Measurements from ENCODE around the gene EXTL1.

EXTL1 gene

DNA sequence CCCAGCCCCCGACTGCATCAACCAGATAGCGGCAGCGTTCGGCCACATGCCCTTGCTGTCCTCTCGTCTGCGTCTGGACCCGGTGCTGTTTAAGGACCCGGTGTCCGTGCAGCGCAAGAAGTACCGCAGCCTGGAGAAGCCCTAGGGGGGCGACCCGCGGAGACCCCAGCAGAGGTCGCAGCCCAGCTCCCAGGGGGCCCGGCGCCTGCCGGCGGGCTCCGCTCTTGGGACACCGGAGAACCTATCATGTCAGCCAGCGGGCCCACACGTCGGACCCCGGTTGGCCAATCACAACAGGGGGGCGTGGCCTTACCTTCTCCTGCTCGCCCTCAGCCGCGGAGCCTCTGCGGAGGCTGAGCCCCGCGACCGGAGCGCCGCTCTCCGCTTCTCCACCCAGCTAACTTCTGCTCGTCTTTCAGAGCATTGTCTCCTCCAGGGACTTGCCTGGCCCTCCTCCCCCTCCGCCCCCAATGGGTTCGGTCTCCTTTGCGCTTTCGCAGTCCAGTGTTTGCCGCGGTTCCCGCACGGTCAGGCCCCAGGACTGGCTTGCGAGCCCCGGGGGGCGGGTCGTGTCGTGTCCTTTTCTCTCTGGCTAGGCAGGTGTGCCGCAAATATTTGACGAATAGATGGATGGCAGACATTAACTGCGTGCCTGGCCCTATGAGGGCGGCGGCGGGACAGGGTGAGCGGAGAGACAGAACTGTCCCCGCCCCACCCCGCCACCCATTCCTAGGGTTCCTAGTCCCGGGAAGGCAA lies 13.8 kb downstream of the EXTL1 start:
- no peaks in the 10 kb centered on the region for H3K9me3 ChIP-seq (ENCODE audit: insufficient read depth, low read length)
- no peaks in the 10 kb centered on the region for H3K9me2 ChIP-seq (replicated peaks; ENCODE audit: insufficient read depth, low read length)
- H3K36me3 ChIP-seq (ENCODE audit: low read length) = no peaks in the 10 kb centered on the region
- no peaks in the 10 kb centered on the region for H3F3A ChIP-seq (ENCODE audit: insufficient read depth)
- peak overlapping the region; percentile 67 for H3K27ac ChIP-seq (ENCODE audit: low read depth, low read length)
- H2AFZ ChIP-seq (ENCODE audit: low read depth, low read length, severe bottlenecking) = peak overlapping the region; percentile 97
- H3K4me2 ChIP-seq (ENCODE audit: low read depth, low read length, poor library complexity, severe bottlenecking) = peak overlapping the region; percentile 85
- peak overlapping the region; percentile 90 for H3K4me3 ChIP-seq (ENCODE audit: insufficient read depth, low read length, poor library complexity, severe bottlenecking)
- no peaks in the 10 kb centered on the region for H3K27me3 ChIP-seq (ENCODE audit: low read length)
- peak overlapping the region; percentile 77 for H3K9ac ChIP-seq (ENCODE audit: low read length)
- no peaks in the 10 kb centered on the region for H4K20me1 ChIP-seq (ENCODE audit: low read depth, low read length)
- TF ChIP-seq EZH2phosphoT487 (conservative IDR thresholded peaks at IDR 0.05; ENCODE audit: low read length) = no peak
- TF ChIP-seq, protein P1, sequence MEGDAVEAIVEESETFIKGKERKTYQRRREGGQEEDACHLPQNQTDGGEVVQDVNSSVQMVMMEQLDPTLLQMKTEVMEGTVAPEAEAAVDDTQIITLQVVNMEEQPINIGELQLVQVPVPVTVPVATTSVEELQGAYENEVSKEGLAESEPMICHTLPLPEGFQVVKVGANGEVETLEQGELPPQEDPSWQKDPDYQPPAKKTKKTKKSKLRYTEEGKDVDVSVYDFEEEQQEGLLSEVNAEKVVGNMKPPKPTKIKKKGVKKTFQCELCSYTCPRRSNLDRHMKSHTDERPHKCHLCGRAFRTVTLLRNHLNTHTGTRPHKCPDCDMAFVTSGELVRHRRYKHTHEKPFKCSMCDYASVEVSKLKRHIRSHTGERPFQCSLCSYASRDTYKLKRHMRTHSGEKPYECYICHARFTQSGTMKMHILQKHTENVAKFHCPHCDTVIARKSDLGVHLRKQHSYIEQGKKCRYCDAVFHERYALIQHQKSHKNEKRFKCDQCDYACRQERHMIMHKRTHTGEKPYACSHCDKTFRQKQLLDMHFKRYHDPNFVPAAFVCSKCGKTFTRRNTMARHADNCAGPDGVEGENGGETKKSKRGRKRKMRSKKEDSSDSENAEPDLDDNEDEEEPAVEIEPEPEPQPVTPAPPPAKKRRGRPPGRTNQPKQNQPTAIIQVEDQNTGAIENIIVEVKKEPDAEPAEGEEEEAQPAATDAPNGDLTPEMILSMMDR (IDR thresholded peaks at IDR 0.05; ENCODE audit: insufficient read depth, low read length, poor library complexity, severe bottlenecking) = no peak
- no peaks in the 10 kb centered on the region for H3K79me2 ChIP-seq (ENCODE audit: insufficient read depth, low read length)

DNA sequence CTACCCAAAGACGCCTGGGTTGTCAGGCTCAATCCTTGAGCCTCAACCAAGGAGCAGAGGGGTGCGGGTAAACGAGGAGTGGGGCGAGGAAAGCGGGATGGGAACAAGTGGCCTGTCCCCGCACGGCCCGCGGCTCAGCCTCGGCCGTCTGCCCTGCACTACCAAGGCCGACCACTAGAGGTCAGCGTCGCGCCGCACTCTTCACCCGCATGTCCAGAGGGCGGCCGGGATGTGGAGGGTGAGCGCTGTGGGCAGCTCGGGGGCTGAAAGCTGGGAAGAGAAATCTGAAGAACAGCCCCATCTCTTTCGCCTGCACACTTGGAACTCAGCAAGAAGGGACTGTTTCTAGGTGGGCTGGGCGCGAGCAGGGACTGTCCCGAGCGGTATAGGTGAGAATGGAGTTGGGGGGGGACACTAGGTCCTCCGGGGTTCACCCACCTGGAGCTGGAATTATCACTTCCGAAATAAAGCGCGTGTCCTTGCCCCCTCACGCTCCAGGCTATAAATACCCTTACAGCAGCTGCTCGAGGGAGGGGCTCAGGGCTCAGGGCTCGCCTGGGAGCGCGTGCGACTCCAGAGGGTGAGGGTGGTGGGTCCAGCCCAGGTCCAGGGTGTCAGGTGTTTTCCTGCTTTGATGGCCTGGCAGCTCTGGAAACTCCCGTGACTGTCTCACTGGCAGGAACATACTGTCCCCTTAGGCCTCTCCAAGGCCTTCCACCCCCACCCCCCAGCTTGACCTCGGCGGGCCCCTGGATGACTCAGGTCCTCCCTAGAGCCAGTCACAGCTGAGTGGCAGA lies 14.6 kb downstream of the EXTL1 start:
- Histone ChIP-seq H3K79me2 (ENCODE audit: insufficient read depth, low read length) (no peaks in the 10 kb centered on the region), H3K27me3 (ENCODE audit: low read length) (no peaks in the 10 kb centered on the region), H4K20me1 (ENCODE audit: low read depth, low read length) (no peaks in the 10 kb centered on the region), H3K4me3 (ENCODE audit: insufficient read depth, low read length, poor library complexity, severe bottlenecking) (peak overlapping the region; percentile 90), H3K27ac (ENCODE audit: low read depth, low read length) (peak overlapping the region; percentile 67; the same call in 1 of the 2 replicates), H3K36me3 (ENCODE audit: low read length) (no peaks in the 10 kb centered on the region), H3F3A (ENCODE audit: insufficient read depth) (no peaks in the 10 kb centered on the region), H3K4me2 (ENCODE audit: low read depth, low read length, poor library complexity, severe bottlenecking) (peak overlapping the region; percentile 85), H3K9me2 (replicated peaks; ENCODE audit: insufficient read depth, low read length) (no peaks in the 10 kb centered on the region), H3K9me3 (ENCODE audit: insufficient read depth, low read length) (no peaks in the 10 kb centered on the region), H3K9ac (ENCODE audit: low read length) (peak overlapping the region; percentile 77), H2AFZ (ENCODE audit: low read depth, low read length, severe bottlenecking) (peak overlapping the region; percentile 97)
- TF ChIP-seq EZH2phosphoT487 (conservative IDR thresholded peaks at IDR 0.05; ENCODE audit: low read length) = no peak
- TF ChIP-seq, protein P1 (IDR thresholded peaks at IDR 0.05; ENCODE audit: insufficient read depth, low read length, poor library complexity, severe bottlenecking) = peak; percentile 93

DNA sequence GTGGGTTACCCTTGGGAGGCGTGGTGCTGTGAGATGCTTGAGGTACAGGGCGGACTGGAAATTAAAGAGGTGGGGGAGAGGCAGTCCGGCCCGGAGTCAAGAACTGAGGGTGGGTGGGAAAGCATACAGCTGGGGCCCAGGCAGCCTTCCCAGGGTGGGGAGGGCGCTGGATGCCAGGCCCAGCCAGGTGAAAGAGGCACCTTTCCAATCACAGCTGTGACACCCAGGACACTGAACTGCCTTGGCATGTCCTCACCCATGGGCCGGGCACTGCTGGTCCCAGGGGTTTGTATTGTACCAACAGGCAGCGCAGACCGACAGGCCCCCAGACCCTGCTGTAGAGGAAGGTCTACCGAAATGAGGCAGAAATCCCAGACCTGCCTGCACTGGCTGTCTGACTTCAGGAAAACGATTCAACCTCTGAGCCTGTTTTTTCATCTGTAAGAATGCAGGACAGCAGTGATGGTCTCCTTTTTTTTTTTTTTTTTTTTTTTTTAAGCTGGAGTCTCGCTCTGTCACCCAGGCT lies 15.2 kb downstream of the EXTL1 start:
- H4K20me1 ChIP-seq (ENCODE audit: low read depth, low read length) = no peaks in the 10 kb centered on the region
- H3K9me2 ChIP-seq (replicated peaks; ENCODE audit: insufficient read depth, low read length) = no peaks in the 10 kb centered on the region
- no peak overlapping the region for H2AFZ ChIP-seq (ENCODE audit: low read depth, low read length, severe bottlenecking)
- no peaks in the 10 kb centered on the region for H3K79me2 ChIP-seq (ENCODE audit: insufficient read depth, low read length)
- no peak overlapping the region for H3K4me2 ChIP-seq (ENCODE audit: low read depth, low read length, poor library complexity, severe bottlenecking)
- H3K9ac ChIP-seq (ENCODE audit: low read length) = no peak overlapping the region
- no peak overlapping the region for H3K4me3 ChIP-seq (ENCODE audit: insufficient read depth, low read length, poor library complexity, severe bottlenecking)
- H3K9me3 ChIP-seq (ENCODE audit: insufficient read depth, low read length) = no peaks in the 10 kb centered on the region
- H3K36me3 ChIP-seq (ENCODE audit: low read length) = no peaks in the 10 kb centered on the region
- no peak for TF ChIP-seq EZH2phosphoT487 (conservative IDR thresholded peaks at IDR 0.05; ENCODE audit: low read length)
- TF ChIP-seq, protein P1 (IDR thresholded peaks at IDR 0.05; ENCODE audit: insufficient read depth, low read length, poor library complexity, severe bottlenecking) = no peak
- H3K27me3 ChIP-seq (ENCODE audit: low read length) = no peaks in the 10 kb centered on the region
- H3K27ac ChIP-seq (ENCODE audit: low read depth, low read length) = no peak overlapping the region
- H3F3A ChIP-seq (ENCODE audit: insufficient read depth) = no peaks in the 10 kb centered on the region

All from SU-DHL-6 (cell line).